ENCODE results near the gene ANAPC10. TPM values are rescaled to one million over a fixed set of nuclear protein-coding genes. Genes with fewer than 3 reads are reported as not detected.
A peak's percentile ranks its signal among the peaks of the same experiment; 100 is the strongest.
"Not testable (repeated sequence)": the region's sequence is repeated elsewhere in the genome, so short reads cannot be mapped to it uniquely, and the experiment has no call there.

ANAPC10 gene
- total RNA-seq: 10 to 100 TPM; 12.6 to 14.7 (median 13.5) TPM
- long read RNA-seq, donor 1, partial matches to known transcripts: 0 of 8 reads
- long read RNA-seq, donor 1, other reads (novel, unspliced or antisense): 4 of 8 reads
- long read RNA-seq, donor 2, transcript ANAPC10-209 (5 exons, 1,025 nt): major isoform, 5 of 9 reads
- long read RNA-seq, donor 2, partial matches to known transcripts: 1 of 9 reads
- long read RNA-seq, donor 2, other reads (novel, unspliced or antisense): 2 of 9 reads

GRCh38 chr4:145097821-145098674 lies at the start of gene ANAPC10, which contains the start of gene ABCE1:
ANAPC10 (minus strand) TSS chr4:145098196; CDS start chr4:145096099, 2,097 bp downstream.
ABCE1 (plus strand) TSS chr4:145098311; CDS start chr4:145104413, 6,102 bp downstream.
- H3K4me1 ChIP-seq (ENCODE audit: low read depth): peaks cover 20% of the 10 kb centered on the region
- H3K9me3 ChIP-seq: peaks cover 5% of the 10 kb centered on the region
- no peaks in the 10 kb centered on the region for H3K36me3 ChIP-seq (ENCODE audit: low read depth)
- peak within 1 kb of the TSS; percentile 56 for H3K4me3 ChIP-seq
- peak; percentile 99 for ATAC-seq
- DNase-seq: peak; percentile 93 to 99 (median 96)
- TF ChIP-seq CTCF (IDR thresholded peaks at IDR 0.05): no peak
- intact Hi-C loops (cut with DNase I, micrococcal nuclease): no loop called here

- DNase-seq; H3K9me3 ChIP-seq; intact Hi-C loops (cut with DNase I, micrococcal nuclease); H3K4me1 ChIP-seq (ENCODE audit: low read depth); H3K4me3 ChIP-seq; ATAC-seq: not testable (repeated sequence)
- H3K36me3 ChIP-seq (ENCODE audit: low read depth): peaks cover 17% of the 10 kb centered on the region
These were observed 38.2 kb upstream of the ANAPC10 start for GRCh38 chr4:145136219-145136618.

GRCh38 chr4:145132511-145133098 lies 34.6 kb upstream of the ANAPC10 start:
- peak in 1 of 3 donors; percentile 6 for DNase-seq
- H3K4me1 ChIP-seq (ENCODE audit: low read depth): no peaks in the 10 kb centered on the region
- no peak for ATAC-seq
- no peak overlapping the region for H3K4me3 ChIP-seq
- peaks cover under 1% of the 10 kb centered on the region for H3K36me3 ChIP-seq (ENCODE audit: low read depth)
- no peak for TF ChIP-seq CTCF (IDR thresholded peaks at IDR 0.05)
- intact Hi-C loops (cut with DNase I, micrococcal nuclease): no loop called here
- H3K9me3 ChIP-seq: no peaks in the 10 kb centered on the region

GRCh38 chr4:145131848-145132247 lies 33.9 kb upstream of the ANAPC10 start:
- no peak for TF ChIP-seq CTCF (IDR thresholded peaks at IDR 0.05)
- Histone ChIP-seq H3K4me3 (no peak overlapping the region), H3K36me3 (ENCODE audit: low read depth) (no peaks in the 10 kb centered on the region), H3K9me3 (no peaks in the 10 kb centered on the region), H3K4me1 (ENCODE audit: low read depth) (no peaks in the 10 kb centered on the region)
- intact Hi-C loops (cut with DNase I, micrococcal nuclease): no loop called here
- DNase-seq (no peak), ATAC-seq (no peak)

GRCh38 chr4:145130788-145131399 lies 32.9 kb upstream of the ANAPC10 start:
- no peaks in the 10 kb centered on the region for H3K36me3 ChIP-seq (ENCODE audit: low read depth)
- no peaks in the 10 kb centered on the region for H3K9me3 ChIP-seq
- intact Hi-C loops (cut with DNase I, micrococcal nuclease): no loop called here
- no peak for TF ChIP-seq CTCF (IDR thresholded peaks at IDR 0.05)
- DNase-seq (no peak), ATAC-seq (no peak)
- H3K4me1 ChIP-seq (ENCODE audit: low read depth): no peaks in the 10 kb centered on the region
- no peak overlapping the region for H3K4me3 ChIP-seq

Measured in mucosa of descending colon (tissue), 3 donors.